HG02759 (cell line): ENCODE measurements around the gene OPN1SW.
A peak's percentile ranks its signal among the peaks of the same experiment; 100 is the strongest.

Experiments used
- ATAC-seq: cut with Tn5 transposase; IDR thresholded peaks from one replicate; pipeline ENCODE4 v1.9.1; 2021; ENCODE audit warnings: mild to moderate bottlenecking, moderate library complexity; ENCODE audit not compliant: unreplicated experiment

Gene OPN1SW

GRCh38 chr7:128794020-128794419 lies 18.4 kb upstream of the OPN1SW start:
- no peak for ATAC-seq

GRCh38 chr7:128793181-128793547 lies 17.6 kb upstream of the OPN1SW start:
- no peak for ATAC-seq

- no peak for ATAC-seq
Observed at GRCh38 chr7:128792471-128793180, 17.0 kb upstream of the OPN1SW start.

- ATAC-seq: no peak
Observed at GRCh38 chr7:128791972-128792327, 16.4 kb upstream of the OPN1SW start.

GRCh38 chr7:128791121-128791971 lies 15.8 kb upstream of the OPN1SW start, which contains the start of gene CCDC136:
CCDC136 (plus strand) TSS chr7:128791968; CDS start chr7:128792412, 444 bp downstream.
- ATAC-seq: peak; percentile 88

GRCh38 chr7:128790315-128791041 lies 14.9 kb upstream of the OPN1SW start:
- peak; percentile 13 for ATAC-seq

GRCh38 chr7:128788446-128789412 lies 13.1 kb upstream of the OPN1SW start:
- no peak for ATAC-seq

GRCh38 chr7:128785738-128786137 lies 10.1 kb upstream of the OPN1SW start:
- no peak for ATAC-seq

- ATAC-seq: no peak
Observed at GRCh38 chr7:128783143-128783861, 7.7 kb upstream of the OPN1SW start.

GRCh38 chr7:128781851-128782250 lies 6.3 kb upstream of the OPN1SW start:
- no peak for ATAC-seq

GRCh38 chr7:128781126-128781525 lies 5.5 kb upstream of the OPN1SW start:
- no peak for ATAC-seq

- no peak for ATAC-seq
Observed at GRCh38 chr7:128778946-128779345, 3.4 kb upstream of the OPN1SW start.

GRCh38 chr7:128777156-128778123 lies 1.8 kb upstream of the OPN1SW start:
- ATAC-seq: no peak

GRCh38 chr7:128774921-128775320 lies 673 bp downstream of the OPN1SW start:
- no peak for ATAC-seq

- no peak for ATAC-seq
Observed at GRCh38 chr7:128774029-128774689, 1.4 kb downstream of the OPN1SW start.

GRCh38 chr7:128773604-128774003 lies 2.0 kb downstream of the OPN1SW start:
- ATAC-seq: no peak

GRCh38 chr7:128770233-128770632 lies 5.4 kb downstream of the OPN1SW start:
- ATAC-seq: no peak

GRCh38 chr7:128767475-128768110 lies 8.0 kb downstream of the OPN1SW start:
- ATAC-seq: no peak
